Lower lobe of right lung (tissue), 2 donors: Measurements from ENCODE around the gene PTPRN2. TPM values are rescaled to one million over a fixed set of nuclear protein-coding genes. Genes with fewer than 3 reads are reported as not detected.
"Not testable (repeated sequence)": the region's sequence is repeated elsewhere in the genome, so short reads cannot be mapped to it uniquely, and the experiment has no call there.

Experiments used
- ATAC-seq, 2 donors: fragments of 200-7000 bp; cut with Tn5 transposase; one replicate each; pipeline ENCODE4 v1.9.1; 2020 to 2022; ENCODE audit warnings: mild to moderate bottlenecking in 2 of 2, moderate library complexity in 2 of 2
- DNase-seq: peaks from one replicate; pipeline ENCODE4 v3.0.0-alpha.2; 2020
- H3K27ac ChIP-seq: fragments of 200-600 bp; one replicate; pipeline ENCODE4 v1.8.0; 2022
- H3K27me3 ChIP-seq: fragments of 200-600 bp; one replicate; pipeline ENCODE4 v1.8.0; 2022; ENCODE audit warnings: low read depth
- H3K36me3 ChIP-seq: fragments of 200-600 bp; one replicate; pipeline ENCODE4 v1.8.0; 2022; ENCODE audit warnings: mild to moderate bottlenecking
- H3K4me1 ChIP-seq: fragments of 200-600 bp; one replicate; pipeline ENCODE4 v1.8.0; 2022
- H3K4me3 ChIP-seq: fragments of 200-600 bp; one replicate; pipeline ENCODE4 v1.8.0; 2022; ENCODE audit warnings: mild to moderate bottlenecking
- H3K9me3 ChIP-seq: fragments of 200-600 bp; one replicate; pipeline ENCODE4 v1.8.0; 2022
- intact Hi-C: fragments of 100-400 bp; cut with DNase I; formaldehyde crosslinking; loops from one replicate; pipeline ENCODE4 v1.11.0; 2022
- total RNA-seq: library from RNA; stranded (reverse); fragmentation: NEBNext Ultra II Directional; extraction: Animal tissue kit (Norgen Biotek cat#: 25700); gene quantifications from one replicate; pipeline ENCODE4 v1.2.1, GENCODE V29; 2021
- TF ChIP-seq, protein P1 (sequence below): fragments of 200-600 bp; IDR thresholded peaks from one replicate; pipeline ENCODE4 v1.8.0; 2022; ENCODE audit warnings: antibody characterized with exemption, mild to moderate bottlenecking
- donor health status: DM: no; HTN: yes; CAD: no; lungs with severe emphysema.

Gene PTPRN2
- total RNA-seq, 1 donor from 2014 or later, result 6.8 TPM

DNA sequence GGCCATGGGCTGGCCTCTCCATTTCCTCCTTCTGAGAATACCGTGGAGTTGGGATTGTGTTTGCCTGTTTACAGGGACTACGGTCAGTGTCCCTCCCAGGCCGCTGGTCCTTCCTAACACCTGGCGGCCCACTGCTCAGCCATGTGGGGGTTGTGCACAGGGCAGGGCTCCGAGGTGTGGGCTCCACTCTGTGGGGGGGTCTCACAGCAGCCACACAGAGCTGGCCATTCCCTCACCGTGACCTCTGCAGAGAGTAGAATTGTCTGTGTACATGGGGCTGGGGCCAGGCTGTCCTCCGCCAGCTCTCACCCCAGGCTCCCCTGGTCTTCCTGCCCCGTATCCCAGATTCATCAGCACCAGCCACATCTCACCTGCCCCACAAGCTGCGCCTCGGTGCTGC is 60.1 kb downstream of the PTPRN2 start:
- Histone ChIP-seq H3K36me3 (no peaks in the 10 kb centered on the region), H3K4me3 (no peak overlapping the region), H3K27ac (no peak overlapping the region), H3K9me3 (no peaks in the 10 kb centered on the region), H3K27me3 (no peaks in the 10 kb centered on the region), H3K4me1 (no peaks in the 10 kb centered on the region)
- intact Hi-C loops, result no loop called here
- TF ChIP-seq, protein P1, sequence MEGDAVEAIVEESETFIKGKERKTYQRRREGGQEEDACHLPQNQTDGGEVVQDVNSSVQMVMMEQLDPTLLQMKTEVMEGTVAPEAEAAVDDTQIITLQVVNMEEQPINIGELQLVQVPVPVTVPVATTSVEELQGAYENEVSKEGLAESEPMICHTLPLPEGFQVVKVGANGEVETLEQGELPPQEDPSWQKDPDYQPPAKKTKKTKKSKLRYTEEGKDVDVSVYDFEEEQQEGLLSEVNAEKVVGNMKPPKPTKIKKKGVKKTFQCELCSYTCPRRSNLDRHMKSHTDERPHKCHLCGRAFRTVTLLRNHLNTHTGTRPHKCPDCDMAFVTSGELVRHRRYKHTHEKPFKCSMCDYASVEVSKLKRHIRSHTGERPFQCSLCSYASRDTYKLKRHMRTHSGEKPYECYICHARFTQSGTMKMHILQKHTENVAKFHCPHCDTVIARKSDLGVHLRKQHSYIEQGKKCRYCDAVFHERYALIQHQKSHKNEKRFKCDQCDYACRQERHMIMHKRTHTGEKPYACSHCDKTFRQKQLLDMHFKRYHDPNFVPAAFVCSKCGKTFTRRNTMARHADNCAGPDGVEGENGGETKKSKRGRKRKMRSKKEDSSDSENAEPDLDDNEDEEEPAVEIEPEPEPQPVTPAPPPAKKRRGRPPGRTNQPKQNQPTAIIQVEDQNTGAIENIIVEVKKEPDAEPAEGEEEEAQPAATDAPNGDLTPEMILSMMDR, result no peak
- ATAC-seq (no peak), DNase-seq (no peak)

DNA sequence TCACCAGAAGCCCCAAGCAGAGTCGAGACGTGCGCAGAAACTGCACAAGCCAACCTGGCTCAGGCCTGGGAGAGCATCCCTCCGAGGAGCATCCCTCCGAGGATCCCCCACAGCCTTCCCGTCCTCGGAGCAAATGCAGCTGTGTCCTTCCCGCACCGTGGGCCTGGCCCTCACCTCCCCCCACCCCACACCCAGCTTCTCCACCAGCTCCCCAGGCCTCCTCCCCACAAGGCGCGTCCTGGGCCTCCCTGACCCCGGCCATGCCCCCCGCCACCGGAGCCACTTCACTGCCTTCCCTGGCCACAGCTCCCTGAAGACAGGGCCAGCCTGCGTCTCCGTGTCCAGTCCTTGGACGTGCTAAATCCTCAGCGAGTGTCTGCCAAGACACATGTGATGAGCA is 60.6 kb downstream of the PTPRN2 start:
- intact Hi-C loops, result no loop called here
- no peak overlapping the region for H3K27ac ChIP-seq
- ATAC-seq (no peak), DNase-seq (no peak)
- TF ChIP-seq, protein P1, result no peak
- H3K36me3 ChIP-seq, result no peaks in the 10 kb centered on the region
- no peak overlapping the region for H3K4me3 ChIP-seq
- H3K27me3 ChIP-seq, result no peaks in the 10 kb centered on the region
- no peaks in the 10 kb centered on the region for H3K4me1 ChIP-seq
- H3K9me3 ChIP-seq, result no peaks in the 10 kb centered on the region

DNA sequence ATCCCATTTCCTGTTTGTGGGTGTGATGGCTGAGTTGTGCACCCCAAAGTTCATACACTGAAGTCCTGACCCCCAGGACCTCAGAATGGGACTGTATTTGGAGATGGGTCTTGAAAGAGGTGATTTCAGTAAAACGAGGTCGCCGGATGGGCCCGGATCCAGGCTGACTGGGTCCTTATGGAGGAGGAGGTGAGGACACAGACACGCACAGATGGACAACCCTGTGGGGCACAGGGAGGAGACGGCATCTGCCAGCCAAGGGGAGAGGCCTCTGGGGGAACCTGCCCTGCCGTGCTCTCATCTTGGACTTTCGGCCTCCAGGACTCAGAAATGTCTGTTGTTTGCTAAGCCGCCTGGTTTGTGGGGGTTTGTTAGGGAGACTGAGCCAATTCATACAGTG is 61.1 kb downstream of the PTPRN2 start:
- intact Hi-C loops, result no loop called here
- TF ChIP-seq, protein P1, result no peak
- Histone ChIP-seq H3K27ac (no peak overlapping the region), H3K9me3 (no peaks in the 10 kb centered on the region), H3K4me1 (no peaks in the 10 kb centered on the region), H3K36me3 (no peaks in the 10 kb centered on the region), H3K4me3 (no peak overlapping the region), H3K27me3 (no peaks in the 10 kb centered on the region)
- DNase-seq (no peak), ATAC-seq (no peak)

DNA sequence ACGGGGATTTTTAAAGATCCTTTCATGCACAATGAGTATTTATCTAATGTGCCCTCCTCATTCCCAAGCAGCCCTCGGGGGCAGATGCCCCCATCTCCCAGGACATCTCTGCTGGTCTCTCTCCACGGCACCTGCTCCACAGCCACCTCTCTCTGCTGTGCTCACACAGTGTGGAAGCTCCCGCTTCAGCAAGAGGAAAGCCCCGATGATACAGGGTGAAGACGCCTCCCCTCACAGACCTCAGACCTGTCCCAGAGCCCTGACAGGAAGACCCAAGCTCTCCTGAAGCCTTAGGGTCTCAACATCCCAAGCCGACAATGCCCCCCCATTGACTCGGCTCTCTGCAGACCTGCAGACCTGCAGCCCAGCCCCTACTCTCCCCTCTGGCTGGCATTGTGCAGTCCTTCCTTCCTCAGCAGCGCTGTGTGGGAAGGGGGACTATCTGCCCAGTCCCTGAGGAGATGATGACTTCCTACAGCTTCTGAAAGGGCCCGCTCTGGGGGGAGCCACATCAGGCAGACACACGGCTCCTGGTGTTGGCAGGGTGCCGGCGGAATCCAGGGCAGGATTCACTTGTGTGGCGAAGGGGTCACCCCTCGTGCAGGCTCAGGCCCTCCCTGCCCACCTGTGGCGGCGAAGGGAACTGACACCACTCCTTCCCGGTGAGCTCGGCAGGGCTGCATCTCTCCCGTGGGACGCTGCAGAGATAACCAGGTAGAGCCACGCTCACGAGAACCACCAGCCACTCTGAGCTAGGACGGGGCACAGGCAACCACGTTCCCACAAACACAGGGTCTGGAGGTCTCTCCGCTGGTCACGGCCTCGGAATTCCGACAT is 61.8 kb downstream of the PTPRN2 start:
- intact Hi-C loops, result no loop called here
- ATAC-seq (no peak), DNase-seq (no peak)

DNA sequence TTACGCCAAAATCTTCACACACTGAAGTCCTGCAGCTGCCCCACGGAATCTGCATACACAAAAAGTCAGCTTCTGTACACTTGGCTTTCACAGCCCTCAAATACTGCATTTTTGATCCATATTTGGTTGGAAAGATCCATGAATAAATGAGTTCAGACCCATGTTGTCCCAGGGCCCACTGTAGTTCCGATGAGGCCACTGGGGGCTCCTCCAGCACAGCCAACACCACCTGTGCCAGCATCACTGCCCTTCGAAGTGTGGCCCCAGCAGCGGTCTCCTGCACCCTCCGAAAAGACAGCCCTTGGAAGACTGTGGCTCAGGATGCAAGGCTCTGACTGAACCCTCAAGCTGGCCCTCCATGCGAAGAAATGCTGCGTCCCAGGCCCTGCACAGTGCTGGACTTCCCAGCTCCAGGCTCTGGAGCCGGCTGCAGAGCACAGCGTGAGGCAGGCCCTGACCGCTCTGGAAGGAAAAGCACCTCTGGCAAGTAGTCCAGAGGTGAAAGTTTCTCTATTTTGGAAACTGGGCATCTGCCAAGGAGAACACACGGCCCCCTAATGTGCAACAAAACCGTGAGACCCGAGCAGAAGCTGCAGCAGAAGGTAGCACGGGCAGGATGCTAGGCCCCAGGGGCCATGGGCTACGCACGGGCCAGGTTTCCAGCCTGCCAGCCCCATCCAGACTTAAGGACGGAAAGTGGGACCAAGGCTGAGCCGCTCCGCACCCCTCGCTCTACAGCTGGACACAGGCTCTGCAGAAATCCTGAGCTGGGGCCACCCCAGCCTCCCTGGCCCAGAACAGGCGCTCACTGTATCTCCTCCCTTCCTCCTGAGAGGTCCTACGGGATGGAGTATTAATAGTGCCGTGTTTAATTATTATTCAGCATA is 62.6 kb downstream of the PTPRN2 start:
- Histone ChIP-seq H3K9me3 (no peaks in the 10 kb centered on the region), H3K27ac (no peak overlapping the region), H3K4me3 (no peak overlapping the region), H3K4me1 (no peaks in the 10 kb centered on the region), H3K27me3 (no peaks in the 10 kb centered on the region), H3K36me3 (no peaks in the 10 kb centered on the region)
- TF ChIP-seq, protein P1, result no peak
- DNase-seq, result no peak
- ATAC-seq, result no peak
- intact Hi-C loops, result no loop called here

More for the DNA sequence above, 61.8 kb downstream of the PTPRN2 start:
- no peaks in the 10 kb centered on the region for H3K27me3 ChIP-seq
- no peak overlapping the region for H3K27ac ChIP-seq
- no peaks in the 10 kb centered on the region for H3K9me3 ChIP-seq
- no peak overlapping the region for H3K4me3 ChIP-seq
- H3K4me1 ChIP-seq, result no peaks in the 10 kb centered on the region
- no peaks in the 10 kb centered on the region for H3K36me3 ChIP-seq
- TF ChIP-seq, protein P1, result no peak

DNA sequence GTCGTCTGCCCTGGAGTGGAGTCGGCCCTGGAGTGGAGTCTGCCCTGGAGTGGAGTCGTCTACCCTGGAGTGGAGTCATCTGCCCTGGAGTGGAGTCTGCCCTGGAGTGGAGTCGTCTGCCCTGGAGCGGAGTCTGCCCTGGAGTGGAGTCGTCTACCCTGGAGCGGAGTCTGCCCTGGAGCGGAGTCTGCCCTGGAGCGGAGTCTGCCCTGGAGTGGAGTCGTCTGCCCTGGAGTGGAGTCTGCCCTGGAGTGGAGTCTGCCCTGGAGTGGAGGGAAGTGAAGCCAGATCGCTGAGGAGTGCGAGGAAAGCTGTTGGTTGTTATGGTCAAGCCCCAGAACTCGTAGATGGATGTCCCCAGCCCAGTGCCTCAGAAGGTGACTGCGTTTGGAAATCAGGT is 63.3 kb downstream of the PTPRN2 start:
- H3K36me3 ChIP-seq, ATAC-seq, DNase-seq, intact Hi-C loops, H3K27me3 ChIP-seq, H3K4me1 ChIP-seq, H3K27ac ChIP-seq, H3K4me3 ChIP-seq, H3K9me3 ChIP-seq: not testable (repeated sequence)

DNA sequence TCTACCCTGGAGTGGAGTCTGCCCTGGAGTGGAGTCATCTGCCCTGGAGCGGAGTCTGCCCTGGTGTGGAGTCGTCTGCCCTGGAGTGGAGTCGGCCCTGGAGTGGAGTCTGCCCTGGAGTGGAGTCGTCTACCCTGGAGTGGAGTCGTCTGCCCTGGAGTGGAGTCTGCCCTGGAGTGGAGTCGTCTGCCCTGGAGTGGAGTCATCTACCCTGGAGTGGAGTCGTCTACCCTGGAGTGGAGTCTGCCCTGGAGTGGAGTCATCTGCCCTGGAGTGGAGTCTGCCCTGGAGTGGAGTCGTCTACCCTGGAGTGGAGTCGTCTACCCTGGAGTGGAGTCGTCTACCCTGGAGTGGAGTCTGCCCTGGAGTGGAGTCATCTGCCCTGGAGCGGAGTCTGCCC is 63.7 kb downstream of the PTPRN2 start:
- H3K4me3 ChIP-seq, ATAC-seq, intact Hi-C loops: not testable (repeated sequence)

DNA sequence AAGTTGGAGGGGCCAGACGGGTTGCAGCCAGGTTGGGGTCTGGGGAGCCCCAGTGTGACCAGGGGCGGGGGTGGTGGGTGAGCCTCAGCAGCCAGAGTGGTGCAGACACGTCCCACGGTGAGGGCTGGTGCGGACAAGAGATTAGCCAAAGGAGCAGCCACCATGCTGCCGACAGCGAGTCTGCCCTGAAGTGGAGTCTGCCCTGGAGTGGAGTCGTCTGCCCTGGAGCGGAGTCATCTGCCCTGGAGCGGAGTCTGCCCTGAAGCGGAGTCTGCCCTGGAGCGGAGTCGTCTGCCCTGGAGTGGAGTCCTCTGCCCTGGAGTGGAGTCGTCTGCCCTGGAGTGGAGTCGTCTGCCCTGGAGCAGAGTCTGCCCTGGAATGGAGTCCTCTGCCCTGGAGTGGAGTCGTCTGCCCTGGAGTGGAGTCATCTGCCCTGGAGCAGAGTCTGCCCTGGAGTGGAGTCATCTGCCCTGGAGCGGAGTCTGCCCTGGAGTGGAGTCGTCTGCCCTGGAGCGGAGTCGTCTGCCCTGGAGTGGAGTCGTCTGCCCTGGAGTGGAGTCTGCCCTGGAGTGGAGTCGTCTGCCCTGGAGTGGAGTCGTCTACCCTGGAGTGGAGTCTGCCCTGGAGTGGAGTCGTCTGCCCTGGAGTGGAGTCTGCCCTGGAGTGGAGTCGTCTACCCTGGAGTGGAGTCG is 64.3 kb downstream of the PTPRN2 start:
- H3K27me3 ChIP-seq, H3K36me3 ChIP-seq, H3K4me1 ChIP-seq: not testable (repeated sequence)

More for the DNA sequence above, 63.7 kb downstream of the PTPRN2 start:
- not testable (repeated sequence) for H3K4me1 ChIP-seq, H3K9me3 ChIP-seq, H3K36me3 ChIP-seq, H3K27me3 ChIP-seq, DNase-seq, H3K27ac ChIP-seq

More for the DNA sequence above, 64.3 kb downstream of the PTPRN2 start:
- ATAC-seq, intact Hi-C loops, H3K4me3 ChIP-seq, H3K9me3 ChIP-seq, H3K27ac ChIP-seq, DNase-seq: not testable (repeated sequence)
